ENCODE data around the gene TH.

- TF ChIP-seq CTCF (IDR thresholded peaks at IDR 0.05) (peak in 2 of 3 donors; percentile 20 to 32), POLR2A (IDR thresholded peaks at IDR 0.05) (no peak)
Observed at GRCh38 chr11:2166091-2166851, 5.3 kb downstream of the TH start.

All from ovary (tissue), 3 donors.